GM10266 (cell line): Measurements from ENCODE around the gene SLITRK2.

ENCODE experiments used
- DNase-seq: peaks from one replicate; pipeline ENCODE4 v3.0.0; 2012; ENCODE audit errors: extremely low spot score
- TF ChIP-seq, protein P1 (sequence below): IDR thresholded peaks from 2 replicates; pipeline ENCODE4 v1.5.1; 2012; ENCODE audit warnings: mild to moderate bottlenecking, low read depth; ENCODE audit not compliant: control insufficient read depth, insufficient read depth; ENCODE audit errors: missing control alignments

SLITRK2 gene

DNA sequence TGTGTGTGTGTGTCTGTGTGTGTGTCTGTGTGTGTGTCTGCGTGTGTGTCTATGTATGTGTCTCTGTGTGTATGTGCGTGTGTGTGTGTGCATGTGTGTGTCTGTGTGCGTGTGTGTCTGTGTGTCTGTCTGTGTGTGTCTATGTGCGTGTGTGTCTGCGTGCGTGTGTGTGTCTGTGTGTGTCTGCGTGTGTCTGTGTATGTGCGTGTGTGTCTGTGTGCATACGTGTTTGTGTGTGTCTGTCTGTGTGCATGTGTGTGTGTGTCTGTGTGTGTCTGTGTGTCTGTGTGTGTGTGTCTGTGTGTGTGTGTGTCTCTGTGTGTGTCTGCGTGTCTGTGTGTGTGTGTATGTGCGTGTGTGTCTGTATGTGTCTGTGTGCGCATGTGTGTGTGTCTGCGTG is 35.6 kb downstream of the SLITRK2 start:
- no peak for DNase-seq
- TF ChIP-seq, protein P1, sequence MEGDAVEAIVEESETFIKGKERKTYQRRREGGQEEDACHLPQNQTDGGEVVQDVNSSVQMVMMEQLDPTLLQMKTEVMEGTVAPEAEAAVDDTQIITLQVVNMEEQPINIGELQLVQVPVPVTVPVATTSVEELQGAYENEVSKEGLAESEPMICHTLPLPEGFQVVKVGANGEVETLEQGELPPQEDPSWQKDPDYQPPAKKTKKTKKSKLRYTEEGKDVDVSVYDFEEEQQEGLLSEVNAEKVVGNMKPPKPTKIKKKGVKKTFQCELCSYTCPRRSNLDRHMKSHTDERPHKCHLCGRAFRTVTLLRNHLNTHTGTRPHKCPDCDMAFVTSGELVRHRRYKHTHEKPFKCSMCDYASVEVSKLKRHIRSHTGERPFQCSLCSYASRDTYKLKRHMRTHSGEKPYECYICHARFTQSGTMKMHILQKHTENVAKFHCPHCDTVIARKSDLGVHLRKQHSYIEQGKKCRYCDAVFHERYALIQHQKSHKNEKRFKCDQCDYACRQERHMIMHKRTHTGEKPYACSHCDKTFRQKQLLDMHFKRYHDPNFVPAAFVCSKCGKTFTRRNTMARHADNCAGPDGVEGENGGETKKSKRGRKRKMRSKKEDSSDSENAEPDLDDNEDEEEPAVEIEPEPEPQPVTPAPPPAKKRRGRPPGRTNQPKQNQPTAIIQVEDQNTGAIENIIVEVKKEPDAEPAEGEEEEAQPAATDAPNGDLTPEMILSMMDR: no peak

DNA sequence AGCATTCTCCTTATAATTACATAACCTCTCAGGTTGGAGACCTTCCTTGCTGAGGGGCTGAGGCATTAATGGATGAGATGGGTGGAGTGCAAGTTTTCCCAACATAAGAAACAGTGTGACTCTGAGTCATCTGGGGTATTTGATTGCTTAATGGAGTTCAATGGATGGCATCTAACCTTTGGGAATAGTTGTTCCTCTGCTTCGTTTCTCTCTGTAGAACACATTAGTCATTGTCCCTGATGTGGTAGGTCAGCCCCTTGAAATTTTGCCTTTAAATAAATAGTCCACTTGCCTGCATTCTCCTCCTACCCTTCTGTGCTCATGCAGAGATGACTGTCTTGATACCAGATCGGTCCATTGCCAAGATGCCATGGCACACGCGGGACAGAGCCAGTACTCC is 38.6 kb downstream of the SLITRK2 start:
- DNase-seq: no peak
- TF ChIP-seq, protein P1: no peak

DNA sequence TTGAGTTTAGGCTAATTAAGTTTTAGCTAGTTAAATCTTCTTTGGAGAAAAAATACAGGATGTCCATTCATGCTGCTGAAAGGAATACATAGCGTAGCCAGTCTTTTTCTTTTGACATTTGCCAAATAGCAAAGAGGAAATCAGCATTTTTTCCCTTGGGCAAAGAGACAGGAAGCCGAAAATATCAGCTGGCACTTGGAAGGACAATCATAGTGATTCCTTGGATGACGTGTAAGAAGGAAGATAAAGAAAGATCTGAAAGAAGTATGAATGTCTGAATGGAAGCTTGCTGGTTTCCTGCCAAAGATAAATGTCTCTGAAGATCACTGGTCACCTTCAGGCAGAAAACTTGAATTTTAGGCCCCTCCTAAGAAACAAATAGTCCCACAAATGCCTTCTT is 44.2 kb downstream of the SLITRK2 start:
- DNase-seq: no peak
- TF ChIP-seq, protein P1: no peak

DNA sequence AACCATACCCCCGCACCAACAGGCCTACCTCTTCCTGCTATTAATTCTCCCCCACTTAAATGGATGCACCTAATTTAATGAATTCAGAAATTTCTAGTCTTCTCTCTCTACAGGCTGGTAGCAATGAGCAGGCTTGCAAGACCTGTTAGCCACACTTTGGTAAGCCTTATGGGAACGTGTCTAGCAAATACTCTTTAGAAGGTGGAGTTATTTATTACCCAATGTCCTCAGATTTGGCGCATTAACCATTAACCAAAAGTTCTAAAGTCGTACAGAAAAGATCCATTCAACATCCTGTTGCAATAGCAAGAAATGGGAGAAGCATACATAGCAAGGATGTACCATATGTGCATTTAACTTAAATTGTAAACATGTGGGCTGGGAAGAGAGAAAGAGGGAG is 47.5 kb downstream of the SLITRK2 start:
- DNase-seq: no peak
- TF ChIP-seq, protein P1: no peak
